GDM1 (cell line): Measurements from ENCODE around the gene ANK2.
"Not testable (repeated sequence)": the region's sequence is repeated elsewhere in the genome, so short reads cannot be mapped to it uniquely, and the experiment has no call there.

ENCODE experiments used
- DNase-seq: peaks from one replicate; lab custom pipeline; 2025; lab: John Stamatoyannopoulos, UW

The ANK2 gene

DNA sequence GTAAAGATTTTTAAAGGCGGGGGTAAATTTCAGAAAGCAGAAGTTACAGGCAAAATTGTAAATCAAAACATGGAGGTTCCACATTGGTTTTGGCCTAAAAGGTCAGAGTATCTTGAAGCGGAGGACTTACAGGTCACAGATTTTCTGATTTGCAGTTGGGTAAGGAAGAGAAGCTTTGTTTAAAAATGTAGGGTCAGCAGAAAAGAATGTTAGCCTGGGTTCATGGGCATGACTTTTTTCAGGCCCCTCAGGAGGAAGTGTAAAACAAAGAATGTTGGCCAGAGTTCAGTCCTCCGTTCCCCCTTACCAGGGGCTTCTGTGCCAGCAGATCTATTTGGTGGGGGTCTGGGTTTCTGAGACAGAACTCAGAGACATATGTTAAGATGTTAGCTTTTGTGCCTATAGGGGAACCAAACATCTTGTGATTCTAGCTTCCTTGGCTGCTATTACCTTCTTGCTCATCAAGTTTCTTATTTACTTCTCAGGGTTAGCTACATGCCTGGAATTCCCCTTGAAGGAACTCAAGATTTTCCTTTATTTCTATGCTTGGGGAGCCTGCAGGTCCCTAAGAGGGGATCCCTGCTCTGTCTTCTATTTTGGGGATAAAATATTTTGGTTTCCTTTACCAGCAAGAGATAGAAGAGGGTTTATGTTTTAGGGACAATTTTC lies 160.3 kb downstream of the ANK2 start:
- DNase-seq: no peak

- DNase-seq: no peak
These were observed 163.2 kb downstream of the ANK2 start for GRCh38 chr4:113212613-113213012.

DNA sequence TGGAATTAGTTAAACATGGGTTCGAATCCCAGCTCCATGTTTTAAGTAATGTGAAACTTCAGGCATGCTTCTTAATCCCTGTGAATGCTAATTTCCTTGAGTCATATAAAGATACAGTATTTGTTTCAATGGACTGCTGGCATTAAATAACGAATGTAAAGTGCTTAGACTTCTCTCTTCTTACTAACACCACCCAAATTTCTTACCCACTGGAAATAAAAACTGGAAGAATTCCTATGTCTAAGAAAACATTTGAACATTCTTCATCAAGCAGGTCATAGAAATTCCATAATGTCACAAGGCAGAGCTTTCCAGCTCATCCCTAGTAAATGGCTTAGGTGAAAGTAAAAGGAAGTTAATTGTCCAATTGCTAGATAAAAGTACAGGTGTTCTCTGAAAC lies 172.5 kb downstream of the ANK2 start:
- DNase-seq: no peak

DNA sequence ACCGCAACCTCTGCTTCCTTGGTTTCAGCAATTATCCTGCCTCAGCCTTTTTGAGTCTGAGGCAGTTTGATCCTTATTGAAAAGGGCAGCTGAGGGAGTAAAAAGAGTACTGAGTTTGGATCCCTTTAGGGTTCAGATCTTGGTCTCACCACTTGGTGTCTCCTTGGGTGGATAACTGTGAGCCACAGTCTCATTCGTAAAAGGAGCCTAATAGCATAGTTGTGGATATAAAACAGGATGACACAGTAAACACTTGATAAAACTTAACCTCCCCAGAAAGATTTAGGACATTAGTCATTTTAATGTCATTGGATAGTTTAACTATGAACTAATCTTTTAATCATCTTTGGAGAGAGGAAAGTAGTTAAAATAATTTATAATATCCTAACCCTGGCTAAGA lies 173.0 kb downstream of the ANK2 start:
- DNase-seq: no peak

DNA sequence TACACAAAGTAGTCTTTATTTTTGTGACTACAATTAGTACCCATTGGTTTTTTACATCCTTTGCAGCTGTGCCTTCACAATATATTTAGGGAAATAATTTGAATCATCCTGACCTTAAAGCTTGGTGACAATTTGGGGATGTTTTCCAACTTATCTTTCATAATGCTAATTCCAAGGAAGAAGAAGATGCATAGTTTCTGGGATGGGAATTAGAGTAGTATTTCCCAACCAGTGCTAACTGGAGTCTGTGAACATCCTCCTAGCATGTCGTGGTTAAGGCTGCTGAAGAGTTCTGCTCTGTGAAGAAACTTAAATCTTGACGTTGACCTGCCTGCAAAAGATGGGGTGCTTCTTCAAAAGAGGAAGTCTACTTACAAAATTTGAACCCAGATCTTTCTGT lies 173.5 kb downstream of the ANK2 start:
- no peak for DNase-seq

DNA sequence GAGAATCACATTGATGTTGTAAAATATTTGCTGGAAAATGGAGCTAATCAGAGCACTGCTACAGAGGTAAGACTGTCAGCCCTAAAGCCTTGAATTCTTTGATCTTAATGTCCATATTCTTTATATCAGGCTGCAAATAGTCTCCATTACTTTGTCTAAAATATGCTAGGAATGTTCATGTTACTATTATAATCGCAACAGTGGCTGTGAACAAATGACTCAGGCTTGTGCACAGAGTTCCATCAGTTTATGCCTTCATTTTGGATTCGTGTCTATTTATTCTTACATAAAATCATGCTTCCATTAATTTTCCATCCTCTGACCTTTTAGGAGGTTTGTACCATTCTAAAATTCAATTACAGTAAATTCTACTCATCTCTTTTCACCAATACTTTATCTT lies 182.7 kb downstream of the ANK2 start:
- DNase-seq: no peak

DNA sequence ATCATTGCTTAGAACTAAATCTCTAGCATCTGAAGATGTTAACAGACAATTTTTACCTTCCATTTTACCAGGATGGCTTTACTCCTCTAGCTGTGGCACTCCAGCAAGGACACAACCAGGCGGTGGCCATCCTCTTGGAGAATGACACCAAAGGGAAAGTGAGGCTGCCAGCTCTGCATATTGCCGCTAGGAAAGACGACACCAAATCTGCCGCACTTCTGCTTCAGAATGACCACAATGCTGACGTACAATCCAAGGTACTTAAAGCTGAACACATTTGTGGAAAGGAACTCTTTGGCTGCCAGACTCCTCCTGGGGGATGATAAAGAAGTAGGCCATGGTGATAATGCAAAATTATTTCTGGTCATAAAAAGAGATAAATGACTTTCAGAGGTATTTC lies 187.5 kb downstream of the ANK2 start:
- DNase-seq: no peak

DNA sequence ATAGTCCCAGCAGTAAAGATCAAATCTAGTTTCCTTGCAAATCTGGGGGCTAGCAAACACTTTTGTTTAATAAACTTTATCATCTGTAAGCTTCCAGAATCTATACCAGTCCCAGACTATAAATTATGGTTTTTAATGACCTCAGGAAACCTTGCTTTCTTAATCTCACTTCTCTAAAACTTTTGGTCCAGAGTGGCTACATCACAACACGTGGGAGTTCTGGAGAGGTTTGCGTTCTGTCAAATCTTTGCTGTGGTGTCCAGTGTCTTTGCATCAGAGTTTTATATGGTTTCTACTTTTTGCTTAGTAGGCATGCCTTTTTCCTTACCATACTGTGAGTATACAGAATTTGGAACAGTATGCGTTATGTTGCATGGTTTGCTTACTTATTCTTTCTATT lies 193.9 kb downstream of the ANK2 start:
- no peak for DNase-seq

DNA sequence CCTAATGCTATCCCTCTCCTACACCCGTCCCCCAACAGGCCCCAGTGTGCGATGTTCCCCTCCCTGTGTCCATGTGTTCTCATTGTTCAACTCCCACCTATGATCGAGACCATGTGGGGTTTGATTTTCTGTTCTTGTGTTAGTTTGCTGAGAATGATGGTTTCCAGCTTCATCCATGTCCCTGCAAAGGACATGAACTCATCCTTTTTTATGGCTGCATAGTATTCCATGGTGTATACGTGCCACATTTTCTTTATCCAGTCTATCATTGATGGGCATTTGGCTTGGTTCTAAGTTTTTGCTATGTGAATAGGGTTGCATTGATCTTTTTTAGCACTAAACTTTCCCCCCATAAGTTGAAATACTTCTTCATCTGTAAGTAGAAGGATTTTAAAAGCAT lies 195.3 kb downstream of the ANK2 start:
- DNase-seq: not testable (repeated sequence)

GRCh38 chr4:113248320-113248719 lies 198.9 kb downstream of the ANK2 start:
- DNase-seq: no peak

DNA sequence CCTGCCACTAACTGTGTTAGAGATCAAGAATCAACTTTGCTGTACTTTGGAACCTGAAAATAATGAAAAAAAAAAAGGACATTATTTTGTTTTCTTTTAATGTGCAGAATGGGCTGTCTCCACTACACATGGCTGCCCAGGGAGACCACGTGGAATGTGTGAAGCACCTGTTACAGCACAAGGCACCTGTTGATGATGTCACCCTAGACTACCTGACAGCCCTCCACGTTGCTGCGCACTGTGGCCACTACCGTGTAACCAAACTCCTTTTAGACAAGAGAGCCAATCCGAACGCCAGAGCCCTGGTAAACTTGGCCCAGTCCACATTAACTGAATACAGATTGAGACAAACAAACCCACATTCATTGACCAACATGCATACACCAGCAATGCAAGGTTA lies 206.2 kb downstream of the ANK2 start:
- no peak for DNase-seq

- no peak for DNase-seq
These were observed 207.5 kb downstream of the ANK2 start for GRCh38 chr4:113256946-113257345.

GRCh38 chr4:113260688-113261087 lies 211.2 kb downstream of the ANK2 start:
- DNase-seq: no peak

DNA sequence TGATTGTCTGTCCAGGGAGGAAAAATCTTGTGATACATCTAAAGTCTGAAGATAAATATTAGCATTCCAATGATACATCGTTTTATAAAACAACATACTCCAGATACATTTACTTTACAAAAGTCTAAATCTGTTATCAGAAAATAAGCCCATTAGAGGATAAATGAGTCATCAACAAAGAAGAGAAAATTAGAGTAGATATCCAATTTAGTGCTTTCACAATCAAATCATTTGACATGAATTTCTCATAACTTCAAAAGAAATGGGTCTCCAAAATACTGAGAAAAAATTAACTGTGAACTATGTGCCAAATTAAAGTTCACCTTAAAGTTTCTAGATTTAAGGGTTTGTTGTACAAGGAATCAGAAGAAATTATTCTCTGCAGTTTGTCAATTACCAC lies 213.8 kb downstream of the ANK2 start:
- no peak for DNase-seq

GRCh38 chr4:113270520-113271319 lies 221.3 kb downstream of the ANK2 start:
- no peak for DNase-seq

GRCh38 chr4:113272523-113272922 lies 223.1 kb downstream of the ANK2 start:
- no peak for DNase-seq

- DNase-seq: no peak
These were observed 224.3 kb downstream of the ANK2 start for GRCh38 chr4:113273721-113274220.

- no peak for DNase-seq
These were observed 227.2 kb downstream of the ANK2 start for GRCh38 chr4:113276464-113277170.

DNA sequence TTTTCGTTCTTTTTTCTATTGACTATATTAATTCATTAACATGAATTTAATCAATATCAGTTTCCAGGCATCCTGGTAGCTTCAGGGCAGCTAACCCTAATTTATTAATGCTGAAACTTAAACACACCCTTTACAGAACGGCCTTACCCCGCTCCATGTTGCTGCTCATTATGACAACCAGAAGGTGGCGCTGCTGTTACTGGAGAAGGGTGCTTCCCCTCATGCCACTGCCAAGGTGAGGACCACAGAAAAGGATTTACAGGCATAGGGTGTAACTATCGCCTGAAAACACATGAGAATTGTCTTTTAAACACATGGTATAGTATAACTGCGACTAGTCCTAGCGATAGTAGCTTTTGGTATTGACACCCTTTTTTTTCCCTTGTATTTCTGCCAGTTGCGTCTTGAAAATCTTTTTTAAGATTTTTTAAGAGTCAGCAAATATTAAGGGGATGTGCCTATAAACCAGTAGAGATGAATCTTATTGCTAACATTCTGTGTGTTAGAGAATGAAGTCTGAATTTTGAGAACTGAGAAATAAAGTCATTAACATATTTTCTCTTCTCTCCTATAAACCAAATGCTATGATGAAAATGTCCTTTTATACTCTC lies 229.0 kb downstream of the ANK2 start:
- peak; percentile 54 for DNase-seq

GRCh38 chr4:113285501-113285900 lies 236.0 kb downstream of the ANK2 start:
- DNase-seq: no peak

DNA sequence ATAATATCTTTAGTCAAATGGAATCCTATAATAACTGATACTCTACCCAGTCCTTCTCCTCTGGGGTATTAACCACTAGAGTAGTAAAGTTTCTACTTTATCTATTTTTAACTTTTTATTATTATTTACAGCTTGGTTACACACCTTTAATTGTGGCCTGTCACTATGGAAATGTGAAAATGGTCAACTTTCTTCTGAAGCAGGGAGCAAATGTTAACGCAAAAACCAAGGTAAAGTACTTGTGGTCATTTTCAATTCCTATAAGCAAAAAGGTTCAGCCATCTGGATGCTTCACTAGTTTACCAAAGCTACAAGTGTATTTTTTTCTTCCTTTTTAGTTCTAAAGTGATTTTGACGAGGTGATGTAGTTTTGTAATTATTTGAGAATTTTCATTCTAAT lies 238.8 kb downstream of the ANK2 start:
- DNase-seq: no peak

DNA sequence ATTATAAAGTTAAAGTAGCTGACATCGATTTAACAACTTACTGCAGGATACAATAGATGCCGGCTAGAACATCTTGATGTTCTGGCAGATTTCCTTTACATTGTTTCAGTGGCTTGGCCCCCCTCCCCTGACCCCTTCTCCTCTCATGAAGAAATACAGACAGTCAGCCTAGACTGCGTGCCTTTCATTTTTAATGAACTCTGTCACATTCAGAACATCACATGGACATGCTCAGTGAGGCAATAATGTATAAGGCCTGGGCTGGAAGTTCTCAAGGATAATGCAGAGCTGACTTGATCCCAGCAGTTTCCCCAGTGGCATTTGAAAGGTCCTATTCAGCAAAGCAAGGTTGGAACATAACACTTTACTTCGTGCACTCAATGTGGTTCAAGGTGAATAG lies 239.2 kb downstream of the ANK2 start:
- DNase-seq: no peak

DNA sequence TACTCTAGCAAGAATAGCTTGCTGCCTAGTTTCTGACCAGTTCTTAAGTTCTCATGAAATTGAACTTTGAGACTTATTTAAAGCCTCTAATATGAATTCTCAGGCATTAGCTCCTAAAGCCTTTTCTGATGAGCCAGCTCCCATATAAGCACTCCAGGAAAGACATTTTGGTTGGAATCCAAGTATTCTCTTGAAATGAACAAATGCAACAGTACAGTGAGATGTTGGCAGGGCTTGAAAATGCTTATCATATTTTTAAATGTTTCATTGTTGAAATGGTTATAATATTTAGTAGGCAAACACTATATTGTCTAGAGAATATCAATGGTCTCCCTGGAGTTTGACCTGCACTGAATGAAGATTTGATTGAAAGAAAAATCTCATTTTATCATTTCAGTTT lies 240.3 kb downstream of the ANK2 start:
- no peak for DNase-seq
